Lung microvascular endothelial cell (primary cell): Measurements from ENCODE around the gene ANKRD2. TPM values are rescaled to one million over a fixed set of nuclear protein-coding genes. Genes with fewer than 3 reads are reported as not detected.
"Not testable (repeated sequence)": the region's sequence is repeated elsewhere in the genome, so short reads cannot be mapped to it uniquely, and the experiment has no call there.

ENCODE experiments used
- DNase-seq, 2 donors: peaks; one replicate each; pipeline versions ENCODE4 v3.0.0 to v3.0.0-alpha.2; 2010; ENCODE audit warnings: low read depth in 2 of 2
- total RNA-seq: library from RNA; depleted of rRNA; stranded (reverse); fragments of >200 nt; gene quantifications from 2 replicates; pipeline ENCODE4 v1.2.1, GENCODE V29; 2014

ANKRD2 gene
- total RNA-seq, 1 donor from 2014 or later: 0.20 TPM

DNA sequence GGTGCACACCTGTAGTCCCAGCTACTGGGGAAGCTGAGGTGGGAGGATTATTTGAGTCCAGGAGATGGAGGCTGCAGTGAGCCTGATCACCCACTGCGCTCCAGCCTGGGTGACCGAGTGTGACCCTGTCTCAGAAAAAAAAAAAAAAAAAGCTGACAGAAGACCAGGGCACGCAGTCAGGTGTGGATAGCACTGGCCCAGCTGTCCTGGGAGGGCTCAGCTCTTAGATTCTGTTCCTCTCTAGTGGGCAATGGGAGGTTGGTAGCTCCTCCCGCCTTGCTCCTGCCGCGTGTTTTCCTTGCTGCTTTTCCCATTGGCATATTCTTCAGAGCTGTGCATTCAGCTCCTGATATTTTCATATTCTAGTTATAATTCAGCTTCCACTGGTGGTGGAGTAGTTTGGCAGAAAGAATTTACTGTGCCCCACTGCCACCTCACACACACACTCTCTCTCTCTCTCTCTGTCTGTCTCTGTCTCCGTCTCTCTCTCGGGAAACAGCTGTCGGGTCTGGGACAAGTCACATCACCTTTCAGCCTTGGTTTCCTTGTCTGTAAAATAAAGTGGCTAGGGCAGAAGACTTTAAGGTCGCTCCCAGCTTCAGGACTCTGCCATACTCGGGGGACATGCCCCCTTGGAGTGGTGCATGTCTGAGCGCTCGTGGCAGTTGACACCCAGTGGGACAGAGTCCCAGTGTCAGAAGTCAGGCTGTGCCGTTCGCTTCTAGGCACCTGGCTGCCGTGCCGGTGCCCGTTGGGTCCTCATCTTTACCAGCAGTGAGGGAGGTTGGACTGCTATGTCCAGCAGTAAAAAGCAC lies 25.9 kb upstream of the ANKRD2 start:
- DNase-seq: peak in 1 of 2 donors; percentile 36

DNA sequence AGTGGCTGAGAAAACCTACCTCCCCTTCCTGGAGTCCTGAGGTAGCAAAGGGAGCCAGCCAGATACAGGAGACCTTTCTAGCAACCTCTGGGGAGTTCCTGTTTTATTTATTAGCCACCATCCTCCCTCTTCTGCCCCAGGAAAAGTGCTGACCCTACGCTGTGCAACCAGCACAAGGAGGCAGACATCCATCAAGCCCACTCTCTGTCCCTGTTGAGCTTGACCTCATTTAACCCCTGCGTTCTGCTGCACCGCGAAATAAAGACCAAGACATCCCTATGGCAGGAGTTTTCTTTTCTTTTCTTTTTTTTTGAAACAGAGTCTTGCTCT lies 25.3 kb upstream of the ANKRD2 start:
- no peak for DNase-seq

DNA sequence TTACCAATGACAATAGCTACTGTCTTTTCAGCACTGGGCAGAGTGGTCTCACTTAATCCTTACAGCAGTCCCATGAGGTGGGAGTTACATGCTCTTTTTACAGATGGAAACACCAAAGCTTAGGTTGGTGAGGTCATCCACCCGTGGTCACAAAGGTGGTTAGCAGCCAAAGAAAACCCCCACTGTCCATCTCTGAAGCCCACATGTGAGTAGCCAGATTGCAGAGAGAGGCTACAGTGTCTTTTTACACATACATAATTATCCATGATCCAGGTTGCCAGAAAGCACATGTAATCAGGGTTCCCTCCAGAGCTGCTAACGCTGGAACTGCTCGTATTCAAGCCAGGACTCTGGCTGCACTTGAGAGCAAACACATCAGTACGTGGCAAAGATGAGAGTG lies 24.6 kb upstream of the ANKRD2 start:
- DNase-seq: no peak

DNA sequence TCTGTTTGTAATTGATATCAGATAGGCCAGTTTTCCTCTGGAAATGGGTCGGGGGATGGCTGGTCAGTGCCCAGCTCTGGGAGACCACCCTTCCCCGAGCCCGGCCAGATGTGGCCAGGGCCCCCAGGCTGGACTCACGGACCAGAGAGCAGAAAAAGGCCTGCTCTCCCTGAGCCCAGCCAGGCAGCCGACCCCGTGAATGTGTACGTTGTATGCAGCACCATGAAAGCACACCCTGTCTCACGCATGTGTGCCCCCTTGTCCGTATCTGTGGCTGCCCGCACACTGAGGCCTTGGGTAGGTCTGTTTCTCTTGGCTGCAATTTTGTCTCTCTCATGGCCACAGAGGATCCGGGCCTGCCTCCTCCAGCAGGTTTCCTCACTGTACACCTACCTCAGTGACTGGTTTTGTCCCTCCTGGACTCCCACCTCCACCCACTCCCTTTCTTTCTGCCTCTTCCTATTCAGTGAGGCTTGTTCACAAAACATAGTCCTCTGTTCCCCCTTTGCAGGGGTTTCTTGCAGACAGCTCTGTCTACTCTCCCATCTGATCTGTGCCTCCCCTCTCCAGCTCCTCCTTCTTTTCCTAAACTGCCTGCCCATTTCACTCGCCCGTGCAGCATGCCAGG lies 23.6 kb upstream of the ANKRD2 start:
- DNase-seq: no peak

DNA sequence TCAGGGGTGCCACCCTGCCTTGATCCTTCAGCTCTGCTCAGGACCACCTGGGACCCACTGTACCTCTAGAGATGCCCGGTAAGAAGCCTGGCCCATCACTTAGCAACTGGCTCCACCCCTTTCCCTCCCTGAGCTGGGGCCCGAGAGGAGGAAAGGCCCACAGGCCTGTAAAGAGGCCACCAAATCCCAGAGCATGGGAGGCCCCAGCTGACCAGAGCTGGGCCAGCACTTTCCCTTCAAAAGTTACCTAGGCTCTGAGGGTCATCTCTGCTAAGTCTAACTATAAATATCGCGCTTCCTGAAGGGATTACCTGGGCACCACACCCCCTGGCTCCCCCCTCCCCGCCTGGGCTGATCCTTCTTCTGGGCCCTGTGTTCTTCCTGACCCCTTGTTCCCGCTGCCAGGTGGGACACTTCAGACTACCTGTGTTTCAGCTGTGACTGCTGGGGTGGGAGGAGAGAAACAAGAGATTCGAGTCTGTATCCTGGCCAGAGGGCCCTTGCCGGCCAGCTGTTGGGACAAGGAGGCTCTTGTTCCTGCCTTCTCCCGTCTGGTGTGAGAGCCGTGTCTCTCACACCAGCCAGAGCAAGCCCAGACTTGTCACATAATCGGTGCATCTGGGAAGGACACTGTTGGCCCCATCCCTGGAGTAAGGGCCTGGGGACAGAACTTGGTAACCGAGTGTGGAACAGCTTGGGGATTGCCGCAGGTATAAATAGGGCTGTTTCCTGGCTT lies 22.8 kb upstream of the ANKRD2 start:
- DNase-seq: no peak

DNA sequence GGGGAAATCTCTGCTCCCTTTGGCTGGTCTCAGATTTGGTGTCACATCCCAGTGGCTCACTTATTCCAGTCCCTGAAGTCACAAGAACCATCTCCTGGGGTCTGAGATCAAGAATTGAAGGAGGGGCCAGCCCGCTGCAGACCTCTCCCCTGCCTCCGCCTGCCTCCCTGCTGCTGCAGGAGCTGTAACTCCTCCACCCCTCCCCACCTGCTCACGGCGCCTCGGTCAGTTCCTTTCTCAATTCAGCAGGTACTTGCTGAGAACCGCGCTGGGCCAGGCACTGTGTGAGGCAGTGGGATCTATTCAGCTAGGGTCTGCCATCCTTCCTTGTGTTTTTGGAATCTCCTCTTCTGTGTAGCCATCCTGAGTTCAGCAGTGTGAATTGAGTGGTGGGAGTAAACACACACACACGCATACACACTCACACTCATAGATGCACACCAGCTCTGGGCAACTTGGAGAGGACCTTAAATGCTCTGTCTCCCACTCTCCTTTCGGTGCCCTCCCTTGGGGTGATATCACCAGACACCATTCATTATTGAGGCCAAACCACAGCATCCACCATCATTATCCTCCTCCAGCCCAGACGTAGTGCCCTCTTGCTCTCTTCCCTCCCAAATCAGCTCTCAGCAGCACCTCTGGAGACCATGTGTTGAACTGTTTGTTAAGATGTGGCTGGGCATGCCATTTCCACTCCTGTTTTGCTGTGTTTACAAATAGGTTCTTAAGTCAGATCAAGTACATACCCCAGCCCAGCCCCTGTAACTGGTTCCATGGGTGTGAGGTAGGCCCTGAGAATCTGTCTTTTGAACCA lies 22.0 kb upstream of the ANKRD2 start:
- no peak for DNase-seq

DNA sequence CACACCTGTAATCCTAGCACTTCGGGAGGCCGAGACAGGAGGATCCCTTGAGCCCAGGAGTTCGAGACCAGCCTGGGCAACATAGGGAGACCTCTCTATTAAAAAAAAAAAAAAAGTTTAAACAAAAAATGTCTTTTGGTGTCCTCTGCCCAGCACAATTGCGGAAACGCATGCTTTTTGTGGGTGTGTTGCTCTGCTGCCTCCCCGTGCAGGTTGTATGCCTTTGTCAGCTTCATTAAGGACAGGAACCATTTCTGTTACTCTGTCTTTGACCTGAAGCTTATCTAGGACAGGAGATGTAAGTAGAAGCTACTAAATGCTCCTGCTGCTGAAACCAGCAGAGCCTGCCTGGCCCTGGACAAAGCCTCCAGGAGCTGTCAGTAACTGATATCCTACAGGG lies 21.3 kb upstream of the ANKRD2 start:
- no peak for DNase-seq

DNA sequence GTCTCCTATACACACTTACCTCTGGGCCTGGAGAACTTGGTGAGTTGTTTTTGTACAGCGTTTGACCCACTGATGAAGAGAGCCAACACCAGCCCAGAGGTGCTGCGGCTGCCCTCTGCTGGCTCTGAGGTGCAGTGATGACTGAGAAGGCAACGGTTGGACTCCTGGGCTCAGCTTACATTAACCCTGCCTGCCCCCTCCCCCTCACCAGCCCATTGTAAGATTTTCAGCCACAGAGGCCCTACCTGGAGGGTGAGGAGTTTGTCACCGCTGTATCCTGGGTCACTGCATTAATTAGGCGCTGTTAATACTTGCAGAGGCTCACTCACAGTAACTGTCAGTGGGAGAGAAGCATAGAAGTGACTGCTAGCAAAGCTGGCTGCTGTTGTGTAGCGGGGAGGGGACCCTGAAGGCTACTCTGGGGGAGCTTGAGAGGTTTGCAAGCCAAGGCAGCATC lies 19.0 kb upstream of the ANKRD2 start:
- DNase-seq: peak; percentile 75 to 84

DNA sequence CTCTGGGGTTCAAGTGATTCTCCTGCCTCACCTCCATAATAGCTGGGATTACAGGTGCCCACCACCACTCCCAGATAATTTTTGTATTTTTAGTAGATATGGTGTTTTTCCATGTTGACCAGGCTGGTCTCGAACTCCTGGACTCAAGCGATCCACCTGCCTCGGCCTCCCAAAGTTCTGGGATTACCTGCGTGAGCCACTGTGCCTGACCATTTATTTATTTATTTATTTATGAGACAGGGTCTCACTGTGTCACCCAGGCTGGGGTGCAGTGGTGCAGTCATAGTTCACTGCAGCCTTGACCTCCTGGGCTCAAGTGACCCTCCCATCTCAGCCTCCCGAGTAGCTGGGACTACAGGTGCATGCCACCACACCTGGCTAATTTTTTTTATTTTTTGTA lies 18.2 kb upstream of the ANKRD2 start:
- not testable (repeated sequence) for DNase-seq

DNA sequence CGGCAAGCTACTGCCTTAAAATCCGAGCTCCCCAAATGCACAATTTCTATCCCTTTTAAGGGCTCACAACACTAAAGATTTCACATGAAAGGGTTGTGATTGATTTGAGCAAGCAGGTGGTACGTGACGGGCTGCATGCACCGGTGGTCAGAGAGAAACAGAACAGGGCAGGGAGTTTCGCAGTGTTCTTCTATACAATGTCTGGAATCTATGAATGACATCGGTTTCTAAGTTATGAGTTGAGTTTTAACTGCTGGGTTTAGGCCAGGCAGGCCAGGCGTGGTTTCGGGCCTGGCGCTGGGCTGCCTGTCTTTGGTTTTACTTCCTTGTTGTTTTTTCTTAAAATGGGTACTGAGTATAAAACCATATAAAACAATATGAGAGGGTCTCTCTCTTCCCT lies 17.0 kb upstream of the ANKRD2 start:
- DNase-seq: not testable (repeated sequence)

DNA sequence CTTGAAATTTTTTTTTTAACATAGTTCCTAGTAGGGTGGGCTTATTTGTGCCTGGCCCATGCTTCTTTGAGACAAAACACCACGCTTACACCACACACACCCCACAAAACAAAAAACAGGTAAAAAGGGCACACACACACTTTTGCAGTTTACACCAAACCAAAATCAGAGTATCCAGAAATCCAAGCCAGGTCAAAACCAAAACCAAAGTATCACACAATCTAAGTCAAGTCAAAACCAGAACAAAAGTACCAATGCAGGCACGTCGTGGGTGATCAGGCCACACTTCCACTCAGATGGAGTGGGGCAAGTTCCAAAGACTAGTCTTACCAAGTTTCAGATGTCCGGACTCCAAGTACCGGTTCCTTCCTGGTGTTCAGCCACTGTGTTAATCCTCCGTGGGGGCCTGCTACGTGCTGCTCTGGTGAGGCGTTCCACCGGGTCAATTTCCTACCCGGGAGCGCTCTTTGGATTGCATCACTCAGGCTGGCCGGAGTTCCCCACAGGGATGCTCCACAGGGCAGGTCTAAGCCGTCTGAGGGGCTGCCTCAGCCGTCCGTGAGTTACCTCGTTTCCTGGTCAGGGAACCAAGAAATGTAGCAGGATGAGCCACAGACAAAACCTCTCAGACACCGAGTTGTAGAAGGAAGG lies 11.7 kb upstream of the ANKRD2 start:
- peak; percentile 34 to 69 for DNase-seq

DNA sequence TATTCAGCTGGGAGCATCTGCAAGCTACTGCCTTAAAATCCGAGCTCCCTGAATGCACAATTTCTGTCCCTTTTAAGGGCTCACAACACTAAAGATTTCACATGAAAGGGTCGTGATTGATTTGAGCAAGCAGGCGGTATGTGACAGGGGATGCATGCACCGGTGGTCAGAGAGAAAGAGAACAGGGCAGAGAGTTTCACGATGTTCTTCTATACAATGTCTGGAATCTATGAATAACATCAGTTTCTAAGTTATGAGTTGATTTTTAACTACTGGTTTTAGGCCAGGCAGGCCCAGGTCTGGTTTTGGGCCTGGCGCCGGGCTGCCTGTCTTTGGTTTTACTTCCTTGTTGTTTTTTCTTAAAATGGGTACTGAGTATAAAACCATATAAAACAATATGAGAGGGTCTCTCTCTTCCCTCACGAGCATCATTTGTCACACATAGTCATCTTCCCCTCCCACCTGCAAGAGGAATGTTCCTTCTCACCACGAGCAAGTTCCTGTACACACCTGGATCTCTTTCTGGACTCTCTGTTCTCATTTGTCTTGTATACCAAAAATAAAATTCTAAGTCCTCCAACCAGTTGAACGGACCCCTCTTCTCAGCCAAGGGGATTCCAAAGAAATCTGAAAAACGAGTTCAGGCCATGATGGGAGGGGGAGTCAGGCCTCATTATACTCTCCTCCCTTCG lies 11.0 kb upstream of the ANKRD2 start:
- DNase-seq: not testable (repeated sequence)

DNA sequence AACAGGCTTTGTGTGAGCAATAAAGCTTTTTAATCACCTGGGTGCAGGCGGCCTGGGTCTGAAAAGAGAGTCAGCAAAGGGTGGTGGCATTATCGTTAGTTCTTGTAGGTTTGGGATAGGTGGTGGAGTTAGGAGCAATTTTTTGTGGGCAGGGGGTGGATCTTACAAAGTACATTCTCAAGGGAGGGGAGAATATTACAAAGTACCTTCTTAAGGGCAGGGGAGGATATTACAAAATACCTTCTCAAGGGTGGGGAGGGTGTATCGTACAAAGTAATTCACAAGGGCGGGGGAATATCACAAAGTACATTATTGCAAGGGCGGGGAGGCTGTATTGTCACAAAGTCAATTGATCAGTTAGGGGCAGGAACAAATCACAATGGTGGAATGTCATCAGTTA lies 10.2 kb upstream of the ANKRD2 start:
- not testable (repeated sequence) for DNase-seq

DNA sequence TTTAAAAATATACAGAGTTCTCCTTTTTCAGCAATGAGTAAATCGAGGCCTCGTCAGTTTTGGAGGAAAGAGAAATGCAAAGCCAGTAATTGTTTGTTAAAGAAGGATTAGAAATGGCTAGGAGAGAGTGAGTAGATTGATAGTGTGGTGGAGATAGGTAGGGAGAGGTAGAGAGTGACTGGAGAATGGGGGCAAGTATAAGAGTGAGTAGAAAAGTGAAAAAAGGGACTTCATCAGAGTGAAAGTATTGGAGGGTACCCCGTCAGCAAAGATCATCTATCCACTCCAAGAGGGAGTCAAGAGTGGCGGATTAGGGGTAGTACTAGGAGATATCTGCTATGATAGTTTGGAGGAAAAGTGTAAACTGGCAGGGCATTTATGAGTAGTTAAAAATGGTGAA lies 9.2 kb upstream of the ANKRD2 start:
- DNase-seq: no peak

DNA sequence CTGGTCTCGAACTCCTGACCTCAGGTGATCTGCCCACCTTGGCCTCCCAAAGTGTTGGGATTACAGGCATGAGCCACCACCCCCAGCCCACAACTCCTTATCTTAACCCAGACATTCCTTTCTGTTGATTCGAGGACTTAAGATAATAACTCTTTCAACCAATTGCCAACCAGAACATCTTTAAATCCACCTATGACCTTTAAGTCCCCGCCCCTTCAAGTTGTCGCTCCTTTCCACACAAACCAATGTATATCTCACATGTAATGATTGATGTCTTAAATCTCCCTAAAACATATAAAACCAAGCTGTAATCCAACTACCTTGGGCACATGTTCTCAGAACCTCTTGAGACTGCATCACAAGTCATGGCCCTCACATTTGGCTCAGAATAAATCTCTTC lies 7.8 kb upstream of the ANKRD2 start:
- DNase-seq: no peak

DNA sequence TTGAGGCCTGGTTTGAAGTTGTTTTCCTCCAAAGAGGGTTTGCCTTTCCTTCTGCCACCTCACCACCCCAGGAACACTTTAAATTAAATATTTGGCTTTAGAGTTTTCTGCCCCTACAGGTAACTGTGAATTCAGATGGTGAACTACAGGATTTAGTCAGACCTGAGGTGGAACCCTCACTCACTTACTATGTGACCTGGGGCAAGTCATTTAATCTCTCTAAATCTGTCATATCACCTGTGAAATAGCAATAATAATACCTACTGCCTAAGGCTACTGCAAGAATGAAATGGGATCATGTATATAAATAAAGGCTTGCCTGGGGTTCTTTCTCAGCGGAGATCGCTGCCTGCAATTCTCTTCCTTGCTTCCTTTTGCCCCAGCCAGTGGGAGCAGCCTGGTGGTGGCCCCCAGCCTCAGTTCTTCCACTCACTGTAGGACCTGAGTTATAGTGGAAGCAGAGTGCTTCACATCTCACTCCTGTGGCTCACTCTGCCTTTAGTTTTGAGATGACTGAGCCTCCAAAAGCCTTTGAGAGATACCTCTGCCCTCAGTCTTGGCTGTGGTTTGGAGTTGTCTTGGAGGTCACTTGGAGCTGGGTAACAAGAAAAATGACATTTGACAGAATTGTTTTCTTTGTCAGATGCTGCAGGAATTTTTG lies 6.1 kb upstream of the ANKRD2 start:
- no peak for DNase-seq

DNA sequence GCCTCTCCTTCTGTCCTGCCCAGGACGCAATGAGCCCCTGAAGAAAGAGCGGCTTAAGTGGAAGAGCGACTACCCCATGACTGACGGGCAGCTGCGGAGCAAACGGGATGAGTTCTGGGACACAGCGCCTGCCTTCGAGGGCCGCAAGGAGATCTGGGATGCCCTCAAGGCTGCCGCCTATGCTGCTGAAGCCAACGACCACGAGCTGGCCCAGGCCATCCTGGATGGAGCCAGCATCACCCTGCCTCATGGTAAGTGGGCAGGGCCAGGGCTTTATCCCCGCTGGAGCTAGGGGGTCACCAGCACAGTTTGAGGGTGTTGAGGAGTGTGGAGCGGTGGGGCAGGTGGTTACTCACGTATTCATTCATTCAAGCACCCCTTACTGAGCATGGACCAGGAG lies 4.7 kb upstream of the ANKRD2 start:
- DNase-seq: no peak

DNA sequence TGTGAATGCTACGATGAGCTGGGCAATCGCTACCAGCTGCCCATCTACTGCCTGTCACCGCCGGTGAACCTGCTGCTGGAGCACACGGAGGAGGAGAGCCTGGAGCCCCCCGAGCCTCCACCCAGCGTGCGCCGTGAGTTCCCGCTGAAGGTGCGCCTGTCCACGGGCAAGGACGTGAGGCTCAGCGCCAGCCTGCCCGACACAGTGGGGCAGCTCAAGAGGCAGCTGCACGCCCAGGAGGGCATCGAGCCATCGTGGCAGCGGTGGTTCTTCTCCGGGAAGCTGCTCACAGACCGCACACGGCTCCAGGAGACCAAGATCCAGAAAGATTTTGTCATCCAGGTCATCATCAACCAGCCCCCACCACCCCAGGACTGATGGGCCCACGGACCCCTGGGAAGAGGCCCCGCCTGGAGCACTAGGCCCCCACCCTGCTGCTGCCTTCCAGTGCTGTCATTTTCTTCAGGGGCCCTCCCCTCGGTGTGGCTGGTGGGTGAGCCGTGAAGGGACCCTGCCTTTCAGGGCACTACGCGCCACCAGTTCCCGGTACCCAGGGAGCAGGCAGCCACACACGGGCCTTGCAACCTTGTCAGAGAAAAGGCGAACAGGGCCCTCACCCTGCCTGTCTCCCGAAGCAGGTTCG lies 2.3 kb upstream of the ANKRD2 start:
- DNase-seq: no peak

DNA sequence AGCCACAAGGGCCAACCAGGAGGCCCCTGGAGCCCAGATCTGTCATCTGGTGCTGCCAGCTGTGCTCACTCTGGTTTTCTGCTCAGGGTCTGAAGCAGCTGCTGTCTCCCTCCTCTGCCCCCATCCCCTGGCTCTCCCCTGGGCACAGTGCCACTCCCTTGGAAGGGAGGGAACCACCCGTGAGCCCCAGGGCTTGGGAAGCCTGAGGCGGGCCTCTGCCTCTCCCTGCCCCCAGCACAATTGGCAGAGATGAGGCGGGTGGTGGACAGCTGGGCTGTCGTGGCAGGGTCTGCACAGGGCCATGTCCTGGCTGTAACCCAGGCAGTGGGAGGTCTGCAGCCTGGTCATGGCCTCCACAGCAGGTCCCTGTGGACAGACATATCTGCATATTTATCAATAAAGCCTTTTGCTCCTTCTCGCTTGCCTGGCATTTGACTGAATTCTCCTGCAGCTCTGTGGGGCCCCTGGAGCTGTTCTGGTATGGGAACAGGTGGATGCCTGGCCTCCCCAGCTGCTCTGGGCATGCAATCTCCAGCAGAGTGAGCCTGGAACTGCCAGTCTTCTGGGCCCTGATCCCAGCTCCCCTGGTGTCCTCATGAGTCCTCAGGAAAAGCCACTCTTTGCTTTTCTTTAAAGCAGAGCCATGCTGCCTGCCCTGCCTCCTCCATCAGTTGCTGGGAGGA lies 1.6 kb upstream of the ANKRD2 start:
- no peak for DNase-seq
